ENCODE data around the gene GABRB1.
"Not testable (repeated sequence)": the region's sequence is repeated elsewhere in the genome, so short reads cannot be mapped to it uniquely, and the experiment has no call there.

GABRB1 gene

GRCh38 chr4:47215759-47216158 lies 184.4 kb downstream of the GABRB1 start:
- DNase-seq, result no peak

- DNase-seq, result no peak
Observed at GRCh38 chr4:47217291-47217690, 185.9 kb downstream of the GABRB1 start.

- no peak for DNase-seq
Observed at GRCh38 chr4:47217884-47218283, 186.5 kb downstream of the GABRB1 start.

- DNase-seq, result no peak
Observed at GRCh38 chr4:47218631-47219030, 187.3 kb downstream of the GABRB1 start.

GRCh38 chr4:47219586-47219985 lies 188.2 kb downstream of the GABRB1 start:
- DNase-seq, result no peak

GRCh38 chr4:47221721-47222120 lies 190.4 kb downstream of the GABRB1 start:
- no peak for DNase-seq

- DNase-seq, result no peak
Observed at GRCh38 chr4:47222276-47222675, 190.9 kb downstream of the GABRB1 start.

GRCh38 chr4:47224361-47224760 lies 193.0 kb downstream of the GABRB1 start:
- no peak for DNase-seq

- DNase-seq, result no peak
Observed at GRCh38 chr4:47235721-47236120, 204.4 kb downstream of the GABRB1 start.

GRCh38 chr4:47238667-47239066 lies 207.3 kb downstream of the GABRB1 start:
- no peak for DNase-seq

- no peak for DNase-seq
Observed at GRCh38 chr4:47239649-47240048, 208.3 kb downstream of the GABRB1 start.

- DNase-seq, result no peak
Observed at GRCh38 chr4:47251348-47252135, 220.2 kb downstream of the GABRB1 start.

GRCh38 chr4:47263721-47264120 lies 232.4 kb downstream of the GABRB1 start:
- DNase-seq, result no peak

- no peak for DNase-seq
Observed at GRCh38 chr4:47270201-47270888, 239.0 kb downstream of the GABRB1 start.

GRCh38 chr4:47271291-47271690 lies 239.9 kb downstream of the GABRB1 start:
- no peak for DNase-seq

GRCh38 chr4:47274901-47275300 lies 243.5 kb downstream of the GABRB1 start:
- no peak for DNase-seq

GRCh38 chr4:47275595-47275994 lies 244.2 kb downstream of the GABRB1 start:
- DNase-seq, result no peak

- no peak for DNase-seq
Observed at GRCh38 chr4:47278631-47279030, 247.3 kb downstream of the GABRB1 start.

- DNase-seq, result no peak
Observed at GRCh38 chr4:47287735-47288134, 256.4 kb downstream of the GABRB1 start.

GRCh38 chr4:47289805-47290204 lies 258.4 kb downstream of the GABRB1 start:
- DNase-seq, result no peak

- DNase-seq, result not testable (repeated sequence)
Observed at GRCh38 chr4:47290873-47291272, 259.5 kb downstream of the GABRB1 start.

- no peak for DNase-seq
Observed at GRCh38 chr4:47309165-47309564, 277.8 kb downstream of the GABRB1 start.

GRCh38 chr4:47312170-47312569 lies 280.8 kb downstream of the GABRB1 start:
- no peak for DNase-seq

- DNase-seq, result no peak
Observed at GRCh38 chr4:47313384-47313783, 282.0 kb downstream of the GABRB1 start.

GRCh38 chr4:47315346-47315745 lies 284.0 kb downstream of the GABRB1 start:
- DNase-seq, result no peak
